OCI-M1 (cell line): Measurements from ENCODE around the gene ZDHHC5.
A peak's percentile ranks its signal among the peaks of the same experiment; 100 is the strongest.

ENCODE experiments used
- DNase-seq: peaks from one replicate; lab custom pipeline; 2025; lab: John Stamatoyannopoulos, UW

ZDHHC5 gene

GRCh38 chr11:57667736-57668433 lies at the start of gene ZDHHC5:
ZDHHC5 (plus strand) TSS chr11:57668114; CDS start chr11:57673091, 4,977 bp downstream.
- peak; percentile 99 for DNase-seq

- DNase-seq, result no peak
Observed at GRCh38 chr11:57618438-57618837, 49.5 kb upstream of the ZDHHC5 start.

DNA sequence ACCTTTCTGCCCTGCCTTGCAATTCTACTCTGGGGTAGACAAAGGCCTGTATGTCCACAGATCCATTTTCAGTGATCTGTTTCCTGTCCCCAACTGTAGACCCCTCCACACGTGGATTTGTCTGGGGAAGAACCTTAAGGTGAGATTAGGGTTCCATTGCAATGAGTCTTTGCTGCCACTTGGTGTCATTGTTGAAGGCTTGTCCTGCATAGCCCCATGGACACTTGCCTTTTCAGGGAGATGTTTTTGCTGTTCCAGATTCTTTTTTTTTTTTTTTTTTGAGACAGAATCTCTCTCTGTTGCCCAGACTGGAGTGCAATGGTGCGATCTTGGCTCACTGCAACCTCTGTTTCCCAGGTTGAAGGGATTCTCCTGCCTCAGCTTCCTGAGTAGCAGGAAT lies 48.6 kb upstream of the ZDHHC5 start:
- peak; percentile 9 for DNase-seq

GRCh38 chr11:57620467-57620866 lies 47.4 kb upstream of the ZDHHC5 start:
- no peak for DNase-seq

GRCh38 chr11:57622263-57622662 lies 45.7 kb upstream of the ZDHHC5 start:
- no peak for DNase-seq

GRCh38 chr11:57624864-57625263 lies 43.0 kb upstream of the ZDHHC5 start:
- DNase-seq, result no peak

GRCh38 chr11:57626895-57627294 lies 41.0 kb upstream of the ZDHHC5 start:
- DNase-seq, result no peak

DNA sequence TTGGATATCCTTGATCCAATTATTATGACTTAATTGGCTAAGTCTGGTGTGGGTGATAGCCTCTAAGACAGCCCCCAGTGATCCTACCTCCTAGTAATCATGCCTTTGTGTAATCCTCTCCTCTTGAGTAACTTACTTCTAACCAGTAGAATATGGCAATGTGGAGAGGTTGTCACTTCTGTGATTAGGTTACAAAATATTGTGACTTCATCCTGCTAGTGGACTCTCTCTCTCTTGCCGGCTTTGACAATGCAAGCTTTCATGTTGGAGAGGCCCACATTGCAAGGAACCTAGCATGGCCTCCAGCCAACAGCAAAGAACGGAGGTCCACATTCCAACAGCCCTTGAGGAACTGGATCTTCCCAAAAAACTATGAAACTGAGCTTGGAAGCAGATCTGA lies 37.7 kb upstream of the ZDHHC5 start:
- DNase-seq, result no peak

DNA sequence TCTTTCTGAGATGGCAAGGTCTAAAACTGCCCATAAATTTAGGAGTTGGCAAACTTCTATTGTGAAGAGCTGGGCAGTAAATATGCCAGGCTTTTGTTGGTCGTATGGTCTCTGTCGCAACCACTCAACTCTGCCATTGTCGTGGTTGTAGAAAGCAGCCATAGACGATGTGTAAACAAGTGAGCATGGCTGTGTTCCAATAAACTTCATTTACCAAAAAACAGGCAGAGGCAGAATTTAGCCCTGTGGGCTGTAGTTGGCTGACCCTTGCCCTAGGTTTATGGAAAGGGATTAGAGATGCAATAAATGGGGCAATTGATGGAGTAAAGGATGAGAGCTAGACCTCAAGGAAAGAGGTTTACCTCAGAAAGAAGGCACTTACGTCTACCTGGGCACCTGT lies 35.8 kb upstream of the ZDHHC5 start:
- DNase-seq, result no peak

DNA sequence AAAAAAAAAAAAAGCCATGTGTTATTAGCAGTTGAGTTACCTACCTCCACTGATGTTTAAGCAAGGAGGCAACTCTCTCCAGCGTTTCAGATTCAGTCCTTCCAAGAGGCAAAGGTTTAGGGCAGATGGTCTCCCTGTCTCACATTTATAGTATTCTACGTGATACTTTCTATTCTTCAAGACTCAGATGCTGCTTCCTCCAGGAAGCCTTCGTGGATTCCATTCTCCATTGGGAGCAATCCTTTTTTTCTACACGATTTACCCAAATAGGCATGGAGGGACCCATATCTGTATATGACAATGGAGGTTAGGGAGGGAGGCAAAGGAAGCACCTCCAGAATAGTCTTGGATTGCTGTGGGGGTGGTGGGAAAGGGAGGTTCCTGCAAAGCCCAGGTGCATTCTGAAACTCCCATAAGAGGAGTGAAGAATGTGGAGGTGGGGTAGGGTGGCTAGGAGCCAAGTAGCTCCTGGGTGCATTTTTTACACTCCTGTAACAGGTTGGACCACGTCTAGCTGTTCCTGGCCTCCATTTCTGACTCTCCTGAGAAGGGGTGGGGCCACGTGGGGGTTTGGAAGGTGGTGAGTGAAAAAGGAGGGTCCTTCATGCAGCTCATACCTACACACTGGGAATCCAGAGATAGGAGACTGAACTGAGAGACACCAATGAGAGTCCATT lies 34.4 kb upstream of the ZDHHC5 start:
- DNase-seq, result no peak

DNA sequence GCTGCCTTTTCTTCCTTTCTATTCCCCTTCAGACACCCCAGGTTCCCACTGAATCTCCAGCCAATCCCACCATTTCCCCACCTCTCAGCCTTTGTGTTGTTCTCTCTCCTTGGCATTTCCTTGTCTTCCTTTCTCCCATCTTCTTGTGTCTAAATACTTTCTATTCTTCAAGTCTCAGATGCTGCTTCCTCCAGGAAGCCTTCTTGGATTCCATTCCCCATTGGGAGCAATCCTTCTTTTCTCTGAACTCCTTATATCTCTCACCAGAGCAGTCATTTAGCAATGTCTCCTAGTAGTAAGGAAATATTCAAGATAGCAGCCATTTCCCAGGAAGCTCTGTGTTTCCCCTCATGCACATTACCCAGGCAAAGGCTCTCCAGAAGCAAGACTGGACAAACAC lies 33.6 kb upstream of the ZDHHC5 start:
- DNase-seq, result no peak

GRCh38 chr11:57635246-57635645 lies 32.7 kb upstream of the ZDHHC5 start:
- DNase-seq, result no peak

DNA sequence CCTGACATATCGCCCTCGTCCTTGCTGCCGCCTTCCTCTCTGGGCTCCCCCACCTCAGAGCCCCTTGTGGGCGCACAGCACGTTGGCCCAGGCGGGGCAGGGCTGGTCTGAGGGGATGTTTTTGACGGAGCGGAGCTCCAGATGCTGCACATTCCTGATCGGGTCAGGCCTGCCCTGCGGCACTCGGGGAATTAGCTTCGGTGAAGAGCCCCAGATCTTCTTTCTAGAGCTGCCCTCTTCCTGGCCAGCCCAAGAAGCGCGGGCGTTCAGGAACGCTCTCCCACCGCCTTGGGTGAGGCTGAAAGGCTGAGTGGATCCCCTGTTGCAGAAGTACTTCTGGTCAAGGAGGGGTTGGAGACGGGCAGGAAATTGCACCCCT lies 30.3 kb upstream of the ZDHHC5 start:
- no peak for DNase-seq

DNA sequence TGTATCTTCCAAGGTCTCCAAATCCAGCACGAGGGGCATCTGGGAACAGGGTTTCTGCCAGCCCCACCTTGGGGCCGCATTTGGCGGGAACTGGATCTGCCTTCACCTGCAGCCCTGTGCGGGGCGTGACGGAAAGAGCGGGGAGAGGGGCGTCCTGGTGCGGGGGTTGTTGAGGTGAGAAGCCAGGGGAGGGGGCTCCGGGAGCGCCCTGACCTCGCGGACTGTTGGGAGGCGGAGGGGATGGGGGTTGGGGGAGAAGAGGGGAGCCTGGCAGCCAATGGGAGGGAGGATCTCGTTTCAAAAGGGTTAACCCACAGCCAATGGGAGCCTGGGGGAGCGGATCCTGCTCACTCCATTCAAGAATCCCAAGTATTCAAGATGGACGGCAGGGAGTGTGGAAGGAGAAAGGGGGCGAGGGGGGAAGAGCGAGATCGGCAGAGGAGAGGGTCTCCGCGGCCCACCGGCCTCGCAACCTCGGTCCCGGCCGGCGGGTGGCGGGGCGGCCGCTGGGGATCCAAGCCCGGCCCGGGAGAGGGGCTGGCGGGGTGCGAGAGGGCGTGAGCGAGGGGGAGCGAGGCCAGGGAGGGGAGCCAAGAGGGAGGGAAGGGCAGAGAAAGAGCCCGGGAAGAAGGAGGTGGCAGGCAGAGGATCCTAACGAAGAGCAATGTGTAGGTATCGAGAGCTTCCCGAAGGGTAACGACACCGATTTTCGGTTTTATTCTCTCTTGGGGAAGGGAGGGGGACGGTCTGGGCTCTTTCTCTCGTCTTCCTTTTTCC lies 29.7 kb upstream of the ZDHHC5 start:
- DNase-seq, result peak; percentile 57

DNA sequence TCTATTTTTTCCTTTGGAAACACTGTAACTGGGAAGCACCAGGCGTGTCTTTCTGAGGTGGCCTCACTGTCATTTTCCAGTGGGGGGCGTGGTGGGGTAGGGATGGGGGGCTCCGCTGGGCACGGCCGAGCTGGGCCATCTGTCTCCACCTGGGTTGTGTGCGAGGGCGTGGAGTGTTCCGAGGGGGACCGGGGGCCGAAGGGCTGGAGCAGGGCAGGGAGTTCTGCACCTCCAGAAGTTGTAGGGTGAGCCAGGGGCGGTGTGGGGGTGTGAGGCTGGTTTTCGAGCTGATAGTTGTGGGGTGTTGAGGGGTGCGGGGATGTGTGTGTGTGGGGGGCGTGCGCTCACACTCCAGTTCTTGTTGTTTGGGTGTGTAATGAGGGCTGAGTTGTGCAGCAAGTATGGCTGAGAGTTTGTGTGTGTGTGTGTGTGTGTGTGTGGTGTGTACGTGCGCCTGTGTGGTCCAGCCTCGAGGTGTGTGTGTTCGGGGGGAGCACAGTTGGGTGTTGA lies 29.0 kb upstream of the ZDHHC5 start:
- peak; percentile 50 for DNase-seq

DNA sequence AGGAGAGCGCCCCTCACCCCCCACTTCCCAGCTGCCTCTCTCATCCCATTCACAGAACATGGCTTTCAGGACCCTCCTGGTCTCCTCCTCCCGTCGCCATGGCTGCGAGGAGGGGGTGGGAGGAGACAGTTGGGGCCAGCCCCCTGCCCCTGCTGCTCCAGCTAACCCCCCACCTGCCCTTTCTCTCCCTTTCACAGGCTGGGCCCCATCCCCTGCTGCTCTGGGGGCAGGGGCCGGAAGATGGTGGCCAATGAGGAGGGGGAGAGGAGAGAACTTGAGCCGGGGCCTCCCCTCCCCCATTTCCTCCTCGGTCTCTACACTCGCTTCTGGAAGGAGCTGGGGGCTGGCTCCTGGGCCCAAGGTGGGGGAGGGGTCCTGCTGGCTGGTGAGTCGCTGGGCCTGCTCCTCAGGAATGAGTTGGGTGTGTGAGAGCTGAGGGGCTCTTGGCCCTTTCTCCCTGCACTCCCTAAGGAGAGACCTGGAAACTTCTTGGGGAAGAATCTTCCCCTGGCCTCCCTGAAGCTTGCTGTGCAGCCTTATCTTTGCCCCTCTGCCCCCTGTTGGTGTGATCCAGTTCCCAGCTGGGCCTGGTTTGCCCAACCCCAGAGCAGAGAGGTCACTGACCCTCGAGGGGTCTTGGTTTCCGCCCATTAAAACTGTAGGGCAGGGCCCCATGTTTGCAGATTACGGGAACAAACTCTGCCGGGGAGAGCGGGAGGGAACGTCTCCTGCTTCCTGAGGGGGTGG lies 28.4 kb upstream of the ZDHHC5 start:
- peak; percentile 88 for DNase-seq

- DNase-seq, result peak; percentile 25
Observed at GRCh38 chr11:57640068-57640800, 27.7 kb upstream of the ZDHHC5 start.

DNA sequence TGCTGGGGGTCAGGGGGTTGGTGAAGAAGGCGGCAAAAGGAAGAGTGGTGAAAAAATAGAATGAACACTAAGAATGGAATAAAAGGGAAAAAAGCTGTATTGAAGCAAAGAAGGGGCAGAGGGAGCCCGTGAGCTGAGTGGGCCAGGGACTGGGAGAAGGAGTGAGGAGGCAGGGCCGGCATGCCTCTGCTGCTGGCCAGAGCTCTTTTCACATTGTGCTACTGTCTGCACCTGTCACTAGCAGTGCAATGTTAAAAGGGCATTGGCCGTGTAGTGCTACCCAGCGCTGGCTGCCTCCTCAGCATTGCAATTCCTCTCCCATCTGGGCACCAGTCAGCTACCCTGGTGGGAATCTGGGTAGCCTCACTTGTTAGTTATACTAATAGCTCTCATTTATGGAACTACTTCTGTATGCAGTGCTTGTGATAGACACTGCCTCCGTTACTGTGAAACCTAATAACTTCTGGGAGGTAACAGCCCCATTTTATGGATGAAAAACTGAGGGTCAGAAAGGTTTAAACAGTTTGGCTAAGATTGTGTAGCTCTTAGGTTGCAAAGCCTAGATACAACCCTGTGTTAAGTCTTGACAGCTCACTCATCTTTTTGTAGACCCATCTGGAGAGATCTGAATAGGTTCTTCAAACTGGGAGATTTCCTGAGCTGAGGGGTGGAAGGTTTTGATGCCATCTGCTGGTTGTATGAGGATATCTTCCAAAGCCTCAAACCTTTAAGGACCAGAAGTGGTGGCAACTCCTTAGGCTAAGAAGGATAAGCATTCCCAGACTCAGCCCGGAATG lies 26.7 kb upstream of the ZDHHC5 start:
- peak; percentile 80 for DNase-seq

DNA sequence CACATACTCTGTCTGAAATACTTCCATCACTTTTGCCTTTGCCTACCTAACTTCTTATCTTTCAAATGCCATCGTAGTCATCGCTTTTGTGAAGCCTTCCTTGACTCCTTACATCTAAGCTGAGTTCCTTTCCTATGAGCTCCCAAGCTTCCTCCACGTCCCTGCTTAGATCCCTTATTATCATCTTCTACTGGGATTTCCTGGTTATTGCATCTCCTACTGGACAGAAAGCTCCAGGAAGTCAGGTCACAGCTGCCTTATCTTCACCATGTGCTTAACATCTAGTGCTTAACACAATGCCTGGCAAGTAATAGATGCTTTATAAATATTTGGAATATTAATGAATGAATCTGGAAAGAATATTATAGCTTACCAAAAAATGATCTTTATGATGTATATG lies 24.1 kb upstream of the ZDHHC5 start:
- DNase-seq, result peak; percentile 38
